Natural killer cell (primary cell): Measurements from ENCODE around the gene RAB40C. TPM values are rescaled to one million over a fixed set of nuclear protein-coding genes. Genes with fewer than 3 reads are reported as not detected.
A peak's percentile ranks its signal among the peaks of the same experiment; 100 is the strongest.

Experiments used
- ATAC-seq, 3 donors: fragments of 150-1000 bp in 2 of 3; fragments of 200-7000 bp in 1 of 3; cut with Tn5 transposase; 1 replicate in 1 of 3; 2 replicates in 2 of 3; pipeline ENCODE4 v1.10.0; 2021; ENCODE audit warnings: mild to moderate bottlenecking in 2 of 3, moderate library complexity in 2 of 3
- DNase-seq, 2 donors: peaks; one replicate each; pipeline versions ENCODE4 v3.0.0 to v3.0.0-alpha.2; 2013 to 2021; ENCODE audit warnings: mixed read lengths in 1 of 2
- H3K27ac ChIP-seq: one replicate; pipeline ENCODE4 v1.5.1; 2013; ENCODE audit warnings: mild to moderate bottlenecking, low read length
- H3K27me3 ChIP-seq: one replicate; pipeline ENCODE4 v1.6.1; 2013; ENCODE audit warnings: low read length; ENCODE audit not compliant: control insufficient read depth, insufficient read depth
- H3K36me3 ChIP-seq: one replicate; pipeline ENCODE4 v1.6.1; 2013; ENCODE audit warnings: low read length; ENCODE audit not compliant: control insufficient read depth, insufficient read depth
- H3K4me1 ChIP-seq: one replicate; pipeline ENCODE4 v1.6.1; 2013; ENCODE audit warnings: low read length; ENCODE audit not compliant: control insufficient read depth, insufficient read depth
- H3K4me3 ChIP-seq: one replicate; pipeline ENCODE4 v1.5.1; 2013; ENCODE audit warnings: low read length
- H3K9me3 ChIP-seq: one replicate; pipeline ENCODE4 v1.6.1; 2013; ENCODE audit warnings: low read length; ENCODE audit not compliant: control insufficient read depth, insufficient read depth
- H3K27ac Mint-ChIP-seq, 2 donors: one replicate each; pipeline ENCODE4 v1.8.0; 2022; ENCODE audit warnings: mild to moderate bottlenecking in 2 of 2, mixed read lengths in 2 of 2, moderate library complexity in 1 of 2
- H3K27me3 Mint-ChIP-seq, 2 donors: one replicate each; pipeline ENCODE4 v1.8.0; 2022; ENCODE audit warnings: low read depth in 2 of 2, mixed read lengths in 2 of 2
- H3K36me3 Mint-ChIP-seq: one replicate; pipeline ENCODE4 v1.8.0; 2022; ENCODE audit warnings: mixed read lengths
- H3K4me1 Mint-ChIP-seq, 2 donors: one replicate each; pipeline ENCODE4 v1.8.0; 2022; ENCODE audit warnings: mixed read lengths in 2 of 2
- H3K4me3 Mint-ChIP-seq: one replicate; pipeline ENCODE4 v1.8.0; 2022; ENCODE audit warnings: mild to moderate bottlenecking, moderate library complexity, mixed read lengths
- H3K9me3 Mint-ChIP-seq, 2 donors: one replicate each; pipeline ENCODE4 v1.8.0; 2022; ENCODE audit warnings: mixed read lengths in 2 of 2
- WGBS: methylation state at CpG from one replicate; pipeline ENCODE4 v1.1.7; 2013; ENCODE audit warnings: missing lambda C conversion rate; ENCODE audit not compliant: insufficient coverage; 5-methylcytosine and 5-hydroxymethylcytosine counted together
- intact Hi-C: fragments of 100-400 bp; cut with micrococcal nuclease; formaldehyde crosslinking; loops from one replicate; pipeline ENCODE4 v1.14.2; 2022
- total RNA-seq, 4 donors: library from RNA; stranded (reverse); fragments of 120-200 nt in 1 of 4; gene quantifications; one replicate each; pipeline versions ENCODE4 v1.2.3 to v1.2.4, GENCODE V29; 2013 to 2022
- TF ChIP-seq, protein P1 (sequence below): fragments of 200-600 bp; IDR thresholded peaks from one replicate; pipeline ENCODE4 v1.8.0; 2022; ENCODE audit warnings: antibody characterized with exemption

RAB40C gene
- total RNA-seq, 3 donors from 2014 or later (not counting 1 experiment from before 2014, with no cell fraction given) = 12.7 to 20.8 (median 20.0) TPM

DNA sequence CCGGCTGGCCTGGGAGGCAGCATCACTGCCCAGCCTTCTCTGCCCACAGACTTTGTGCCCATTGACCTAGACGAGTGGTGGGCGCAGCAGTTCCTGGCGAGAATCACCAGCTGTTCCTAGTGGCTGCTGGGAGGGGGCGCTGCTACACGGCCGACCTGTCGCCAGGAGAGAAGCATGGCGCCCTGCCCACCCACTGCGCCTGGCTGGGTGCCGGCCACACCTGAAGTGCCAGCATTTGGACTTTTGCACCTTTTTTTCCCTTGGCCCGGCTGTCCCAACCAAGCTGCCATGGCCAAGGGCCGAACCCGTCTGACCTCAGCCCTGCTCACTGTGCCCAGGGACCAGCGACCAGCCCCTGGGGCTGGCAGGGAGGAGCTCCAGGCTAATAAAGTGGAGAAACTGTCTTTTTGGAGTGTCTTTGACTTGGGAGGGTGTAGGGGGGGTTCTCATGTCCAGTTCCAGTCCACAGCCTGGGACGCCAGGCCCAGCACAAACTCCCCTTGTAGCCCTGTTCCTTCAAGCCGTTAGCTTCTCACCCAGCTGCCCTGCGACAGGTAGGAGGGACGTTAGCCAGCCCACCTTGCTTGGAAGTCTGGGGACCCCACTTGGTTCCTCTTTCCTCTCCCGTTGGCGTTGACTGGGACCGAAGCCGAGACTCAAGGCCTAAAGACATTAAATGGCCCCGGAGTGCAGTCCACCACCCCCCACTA lies 58.4 kb downstream of the RAB40C start:
- peak in 1 of 2 donors; percentile 60 for DNase-seq

DNA sequence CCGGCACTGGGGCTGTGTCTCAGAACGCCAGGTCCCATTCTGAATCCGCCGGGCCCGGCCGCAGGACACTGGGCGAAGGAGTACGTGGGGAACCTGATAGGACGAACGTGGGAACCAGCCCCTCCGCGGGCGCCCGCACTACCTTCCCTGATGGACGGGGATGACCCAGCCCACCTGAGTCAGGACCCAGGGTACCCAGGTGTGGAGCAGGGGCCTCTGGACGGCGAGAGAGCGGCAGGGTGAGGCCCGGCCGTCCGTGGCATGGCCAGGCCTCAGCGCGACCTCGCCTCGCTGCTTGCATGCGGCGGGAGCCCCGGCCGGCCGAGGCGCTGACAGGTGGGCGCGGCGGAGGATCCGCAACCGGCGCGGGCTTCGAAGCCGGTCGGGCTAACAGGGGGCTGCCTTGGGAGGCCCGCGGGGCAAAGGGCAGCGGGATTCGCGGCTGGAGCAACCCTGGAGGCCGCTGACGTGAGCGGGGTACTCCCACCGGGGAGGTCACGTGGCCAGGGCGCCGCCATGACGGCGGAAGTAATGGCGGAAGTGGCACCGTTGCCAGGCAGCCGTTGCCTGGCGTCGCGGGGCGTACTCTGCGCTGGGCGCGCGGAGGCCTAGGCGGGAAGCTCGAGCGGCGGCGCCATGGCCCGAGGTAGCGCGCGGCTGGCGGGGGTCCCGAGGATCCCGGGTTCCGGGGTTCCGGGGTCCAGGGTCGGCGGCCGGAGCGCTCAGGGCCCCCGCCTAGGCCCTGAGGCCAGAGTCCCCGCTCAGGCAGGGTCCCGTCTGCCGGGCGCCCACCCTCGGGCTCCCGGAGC lies 59.1 kb downstream of the RAB40C start, which contains the start of gene WDR90:
Gene WDR90, plus strand, starts transcription at position 585 of the 809 bp plus-strand sequence. Its CDS starts 52 bp downstream, at position 637.
- H3K9me3 Mint-ChIP-seq = no peaks in the 10 kb centered on the region
- no peaks in the 10 kb centered on the region for H3K27me3 ChIP-seq
- H3K36me3 ChIP-seq = no peaks in the 10 kb centered on the region
- DNase-seq = peak; percentile 90 to 96
- WGBS = 1% methylated on average over 91 of the region's 91 CpGs
- H3K27ac ChIP-seq = peak within 1 kb of the TSS; percentile 81
- peak within 1 kb of the TSS; percentile 79 for H3K4me3 Mint-ChIP-seq
- peak within 1 kb of the TSS; percentile 65 for H3K4me3 ChIP-seq
- intact Hi-C loops = no loop called here
- peaks cover 0 to 11% of the 10 kb centered on the region in 2 donors for H3K4me1 Mint-ChIP-seq
- no peaks in the 10 kb centered on the region for H3K27me3 Mint-ChIP-seq
- TF ChIP-seq, protein P1, sequence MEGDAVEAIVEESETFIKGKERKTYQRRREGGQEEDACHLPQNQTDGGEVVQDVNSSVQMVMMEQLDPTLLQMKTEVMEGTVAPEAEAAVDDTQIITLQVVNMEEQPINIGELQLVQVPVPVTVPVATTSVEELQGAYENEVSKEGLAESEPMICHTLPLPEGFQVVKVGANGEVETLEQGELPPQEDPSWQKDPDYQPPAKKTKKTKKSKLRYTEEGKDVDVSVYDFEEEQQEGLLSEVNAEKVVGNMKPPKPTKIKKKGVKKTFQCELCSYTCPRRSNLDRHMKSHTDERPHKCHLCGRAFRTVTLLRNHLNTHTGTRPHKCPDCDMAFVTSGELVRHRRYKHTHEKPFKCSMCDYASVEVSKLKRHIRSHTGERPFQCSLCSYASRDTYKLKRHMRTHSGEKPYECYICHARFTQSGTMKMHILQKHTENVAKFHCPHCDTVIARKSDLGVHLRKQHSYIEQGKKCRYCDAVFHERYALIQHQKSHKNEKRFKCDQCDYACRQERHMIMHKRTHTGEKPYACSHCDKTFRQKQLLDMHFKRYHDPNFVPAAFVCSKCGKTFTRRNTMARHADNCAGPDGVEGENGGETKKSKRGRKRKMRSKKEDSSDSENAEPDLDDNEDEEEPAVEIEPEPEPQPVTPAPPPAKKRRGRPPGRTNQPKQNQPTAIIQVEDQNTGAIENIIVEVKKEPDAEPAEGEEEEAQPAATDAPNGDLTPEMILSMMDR = no peak
- no peaks in the 10 kb centered on the region for H3K9me3 ChIP-seq
- peak within 1 kb of the TSS; percentile 51 to 73 for H3K27ac Mint-ChIP-seq
- peak; percentile 95 to 99 (median 96) for ATAC-seq
- peaks cover 25% of the 10 kb centered on the region for H3K4me1 ChIP-seq
- no peaks in the 10 kb centered on the region for H3K36me3 Mint-ChIP-seq

More for the DNA sequence above, 58.4 kb downstream of the RAB40C start:
- Mint-ChIP-seq H3K4me3 (peak overlapping the region; percentile 79), H3K9me3 (no peaks in the 10 kb centered on the region), H3K36me3 (no peaks in the 10 kb centered on the region), H3K4me1 (peaks cover 0 to 17% of the 10 kb centered on the region in 2 donors), H3K27ac (peak overlapping the region; percentile 51 to 73), H3K27me3 (no peaks in the 10 kb centered on the region)
- ATAC-seq = no peak
- intact Hi-C loops = no loop called here
- WGBS = 47% methylated on average over 24 of the region's 24 CpGs
- Histone ChIP-seq H3K27ac (peak overlapping the region; percentile 81), H3K27me3 (no peaks in the 10 kb centered on the region), H3K36me3 (no peaks in the 10 kb centered on the region), H3K4me3 (peak overlapping the region; percentile 65), H3K4me1 (peaks cover 25% of the 10 kb centered on the region), H3K9me3 (no peaks in the 10 kb centered on the region)
- TF ChIP-seq, protein P1 = no peak

DNA sequence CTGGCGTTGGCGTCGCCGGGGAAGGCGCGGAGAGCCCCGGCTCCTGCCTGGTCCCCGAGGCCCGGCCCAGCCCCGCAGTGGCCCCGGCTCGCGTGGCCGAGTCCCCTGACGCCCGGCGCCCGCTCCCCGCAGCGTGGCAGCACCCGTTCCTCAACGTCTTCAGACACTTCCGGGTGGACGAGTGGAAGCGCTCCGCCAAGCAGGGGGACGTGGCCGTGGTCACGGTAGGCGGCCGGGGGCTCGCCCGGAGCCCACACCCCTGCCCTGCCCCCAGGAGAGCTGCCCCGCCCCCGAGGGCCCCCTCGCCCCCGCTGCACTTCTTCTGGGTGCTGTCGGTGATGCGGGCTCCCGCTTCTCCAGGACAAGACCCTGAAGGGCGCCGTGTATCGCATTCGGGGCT lies 59.8 kb downstream of the RAB40C start:
- ATAC-seq = peak in 2 of 3 donors; percentile 7 to 9
- no peaks in the 10 kb centered on the region for H3K36me3 ChIP-seq
- intact Hi-C loops = no loop called here
- 4% methylated on average over 44 of the region's 44 CpGs for WGBS
- H3K27ac ChIP-seq = no peak overlapping the region
- Mint-ChIP-seq H3K4me1 (peaks cover 0 to 9% of the 10 kb centered on the region in 2 donors), H3K4me3 (peak overlapping the region; percentile 65), H3K27me3 (no peaks in the 10 kb centered on the region), H3K36me3 (no peaks in the 10 kb centered on the region), H3K27ac (no peak overlapping the region), H3K9me3 (no peaks in the 10 kb centered on the region)
- DNase-seq = no peak
- peak overlapping the region; percentile 10 for H3K4me3 ChIP-seq
- no peaks in the 10 kb centered on the region for H3K27me3 ChIP-seq
- TF ChIP-seq, protein P1 = no peak
- no peaks in the 10 kb centered on the region for H3K9me3 ChIP-seq
- peaks cover 25% of the 10 kb centered on the region for H3K4me1 ChIP-seq
